Inflammatory macrophage treated with lipopolysaccharide for 1 hour (primary cell): ENCODE data around the gene PDGFD.

Experiments
- DNase-seq, 2 donors: peaks; one replicate each; pipeline ENCODE4 v3.0.0-alpha.2; 2020 to 2022

The PDGFD gene

GRCh38 chr11:103994518-103994917 lies 169.4 kb downstream of the PDGFD start:
- no peak for DNase-seq

DNA sequence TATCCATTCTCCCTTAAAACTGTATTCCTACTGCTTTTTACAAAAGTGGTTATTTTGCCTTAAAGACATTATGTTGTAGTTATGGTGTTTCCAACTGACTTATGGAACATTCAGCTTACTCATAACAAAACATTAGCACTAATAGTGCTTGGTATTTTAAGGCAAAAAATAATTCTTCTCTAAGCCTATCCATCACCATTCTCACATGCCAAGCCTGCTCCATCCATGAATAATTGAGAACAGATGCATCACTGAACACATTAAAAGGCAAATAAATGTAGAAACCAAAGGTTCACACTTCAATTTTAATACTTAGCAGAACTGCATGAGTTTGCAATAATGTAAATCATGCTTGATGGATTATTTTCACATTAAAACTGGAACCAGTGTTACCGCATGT lies 169.9 kb downstream of the PDGFD start:
- no peak for DNase-seq

- no peak for DNase-seq
Measured at GRCh38 chr11:103993507-103993906, 170.4 kb downstream of the PDGFD start.

- DNase-seq = no peak
Measured at GRCh38 chr11:103988595-103988969, 175.4 kb downstream of the PDGFD start.

GRCh38 chr11:103987629-103988594 lies 176.0 kb downstream of the PDGFD start:
- no peak for DNase-seq

DNA sequence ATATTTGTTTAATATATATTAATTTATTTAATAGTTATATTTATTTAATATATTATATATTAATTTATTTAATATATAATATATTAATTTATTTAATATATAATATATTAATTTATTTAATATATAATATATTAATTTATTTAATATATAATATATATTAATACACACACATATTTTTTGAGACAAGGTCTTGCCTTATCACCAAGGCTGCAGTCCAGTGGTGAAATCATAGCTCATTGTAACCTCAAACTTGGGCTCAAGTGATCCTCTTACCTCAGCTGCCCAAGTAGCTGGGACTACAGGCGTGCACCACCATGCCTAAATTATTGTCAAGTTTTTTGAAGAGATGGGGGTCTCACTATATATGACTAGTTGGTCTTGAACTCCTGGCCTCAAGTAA lies 178.9 kb downstream of the PDGFD start:
- DNase-seq = no peak

GRCh38 chr11:103980108-103980507 lies 183.8 kb downstream of the PDGFD start:
- DNase-seq = no peak

DNA sequence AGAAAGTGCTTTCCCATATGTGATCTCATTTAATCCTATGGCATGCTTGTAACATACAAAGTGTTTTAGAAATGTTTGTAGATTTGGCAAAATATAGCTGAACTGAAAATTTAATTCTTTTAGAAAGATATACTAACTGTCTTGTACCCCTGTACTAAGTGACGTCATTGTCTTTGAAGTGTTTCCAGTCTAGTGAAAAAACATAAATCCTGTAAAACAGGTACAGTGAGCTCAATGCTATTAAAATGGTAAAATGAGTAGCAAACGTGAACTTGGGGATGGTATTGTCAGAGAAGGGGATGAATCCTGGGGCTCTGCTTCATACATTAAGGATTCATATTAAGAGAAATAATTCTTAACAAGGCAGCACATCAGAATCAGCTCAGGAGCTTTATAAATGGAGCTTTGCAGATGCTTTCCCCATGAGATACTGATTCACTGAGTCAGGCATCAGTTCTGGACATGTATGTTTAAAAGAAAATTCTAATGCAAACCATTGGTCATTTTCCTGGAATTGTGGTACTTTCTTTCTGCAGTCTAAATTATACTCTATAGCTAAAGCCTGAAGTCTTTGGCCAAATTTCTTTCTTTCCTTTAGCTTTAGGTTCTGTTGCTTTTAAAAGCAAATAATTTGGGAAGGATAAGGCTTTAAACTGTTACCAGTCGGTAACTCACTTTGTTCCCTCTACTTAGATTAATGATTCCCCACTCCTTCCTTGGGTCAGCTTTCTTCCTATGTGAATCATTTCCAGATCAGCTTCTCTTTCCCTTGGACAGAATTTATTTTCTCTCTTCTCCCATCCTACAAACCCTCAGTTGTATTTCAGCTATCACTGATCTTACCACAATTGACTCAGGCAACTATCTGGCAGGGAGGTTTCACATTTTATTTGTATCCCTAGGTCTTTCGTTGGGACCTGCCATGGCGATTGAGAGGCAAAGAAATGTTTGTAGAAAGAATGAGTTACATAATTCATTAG lies 185.0 kb downstream of the PDGFD start:
- DNase-seq = no peak

DNA sequence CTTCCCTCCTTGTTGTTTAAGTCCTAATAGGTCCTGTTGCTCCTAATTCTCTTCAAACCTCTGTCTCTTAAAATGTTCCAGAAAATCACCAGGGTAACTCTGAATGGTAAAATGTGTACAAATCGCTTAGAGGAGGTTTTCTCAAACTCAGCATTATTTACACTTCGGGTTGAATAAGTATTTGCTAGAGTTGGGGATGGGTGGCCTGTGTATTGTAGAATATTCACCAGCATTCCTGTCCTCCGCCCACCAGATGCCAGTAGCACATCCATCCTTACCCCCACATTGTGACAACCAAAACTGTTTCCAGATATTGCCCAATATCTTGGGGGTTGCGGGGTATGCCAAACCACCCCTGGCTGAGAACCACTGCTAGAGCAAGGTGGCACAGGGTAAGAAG lies 191.9 kb downstream of the PDGFD start:
- DNase-seq = no peak

DNA sequence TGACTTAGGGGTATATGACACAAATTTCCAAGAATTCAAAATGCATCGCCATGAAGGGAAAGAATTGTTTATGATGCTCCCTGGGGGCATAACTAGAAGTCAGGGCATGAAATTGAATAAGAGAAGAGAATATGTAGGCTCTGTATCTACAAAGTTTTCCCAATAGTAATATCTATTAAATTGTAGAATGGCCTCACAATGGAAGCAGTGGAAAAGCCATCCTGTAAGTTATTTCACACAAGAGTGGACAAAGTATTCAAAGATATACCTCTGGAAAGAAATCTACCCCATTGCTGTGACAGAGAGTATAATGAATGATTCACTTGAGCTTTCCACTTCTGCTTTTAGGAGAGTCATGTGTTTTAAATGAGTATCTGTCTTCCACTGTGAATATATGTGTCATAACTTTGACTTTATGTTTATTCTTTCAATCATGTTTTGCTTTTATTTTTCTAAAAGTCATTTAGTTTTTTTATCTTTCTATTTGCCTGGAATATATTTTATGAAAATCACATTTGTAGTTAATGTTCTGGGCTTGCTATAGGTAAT lies 193.2 kb downstream of the PDGFD start:
- peak; percentile 13 to 32 for DNase-seq

- no peak for DNase-seq
Measured at GRCh38 chr11:103968685-103969084, 195.3 kb downstream of the PDGFD start.

GRCh38 chr11:103967985-103968384 lies 196.0 kb downstream of the PDGFD start:
- DNase-seq = no peak

- no peak for DNase-seq
Measured at GRCh38 chr11:103964390-103964789, 199.6 kb downstream of the PDGFD start.

- no peak for DNase-seq
Measured at GRCh38 chr11:103963648-103964047, 200.3 kb downstream of the PDGFD start.

- DNase-seq = no peak
Measured at GRCh38 chr11:103961010-103961409, 202.9 kb downstream of the PDGFD start.

DNA sequence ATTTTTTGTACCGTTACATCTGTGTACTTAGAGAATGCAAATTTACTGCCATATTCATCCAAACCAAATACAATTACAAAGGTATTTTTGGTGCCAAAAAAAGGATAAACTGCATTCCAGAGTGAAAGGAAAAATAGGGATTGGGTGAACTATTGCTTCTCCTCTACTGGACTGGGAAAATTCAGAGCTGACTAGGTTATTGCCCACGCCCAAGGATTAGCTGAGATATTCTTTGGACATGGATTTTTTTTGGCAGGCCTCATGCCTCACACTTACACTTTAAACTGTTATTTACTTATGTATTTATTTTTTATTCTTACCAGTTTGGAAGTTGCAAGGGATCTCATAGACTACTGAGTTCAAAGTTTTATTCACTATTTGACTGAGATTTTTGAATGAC lies 203.8 kb downstream of the PDGFD start:
- no peak for DNase-seq

GRCh38 chr11:103959279-103959942 lies 204.5 kb downstream of the PDGFD start:
- no peak for DNase-seq

DNA sequence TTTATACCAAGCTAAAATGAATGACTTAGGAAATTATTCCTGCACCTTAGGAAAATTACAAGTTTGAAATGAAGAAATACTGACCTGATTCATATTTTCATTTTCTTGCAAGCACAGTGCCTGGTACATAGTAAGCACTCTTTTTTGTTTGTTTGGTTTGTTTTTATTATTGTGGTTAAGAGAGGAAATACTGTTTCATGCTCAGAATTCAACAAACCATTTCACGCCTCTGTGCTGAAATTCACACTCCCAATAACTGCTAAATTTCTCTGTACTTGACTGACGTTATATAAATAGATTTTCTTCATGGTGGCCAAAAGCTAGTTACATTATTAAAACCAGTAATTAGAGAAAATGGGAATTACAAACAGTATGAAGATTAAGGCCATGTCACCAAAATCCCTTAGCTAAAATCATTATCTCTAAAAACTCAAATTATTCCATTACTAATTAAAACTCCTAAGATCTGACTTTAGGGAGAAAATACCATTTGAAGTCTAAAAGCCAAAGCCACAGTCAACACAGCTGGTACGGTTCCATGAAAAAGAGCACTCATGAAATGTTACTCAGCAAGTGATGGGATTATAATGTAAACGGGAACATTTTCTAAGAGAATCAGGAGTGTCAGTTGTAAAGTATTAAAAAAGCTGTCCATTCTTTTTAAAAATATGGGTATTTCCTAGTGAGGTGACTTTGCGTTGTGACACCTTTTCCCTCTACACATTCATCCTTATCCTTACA lies 205.3 kb downstream of the PDGFD start:
- DNase-seq = no peak

DNA sequence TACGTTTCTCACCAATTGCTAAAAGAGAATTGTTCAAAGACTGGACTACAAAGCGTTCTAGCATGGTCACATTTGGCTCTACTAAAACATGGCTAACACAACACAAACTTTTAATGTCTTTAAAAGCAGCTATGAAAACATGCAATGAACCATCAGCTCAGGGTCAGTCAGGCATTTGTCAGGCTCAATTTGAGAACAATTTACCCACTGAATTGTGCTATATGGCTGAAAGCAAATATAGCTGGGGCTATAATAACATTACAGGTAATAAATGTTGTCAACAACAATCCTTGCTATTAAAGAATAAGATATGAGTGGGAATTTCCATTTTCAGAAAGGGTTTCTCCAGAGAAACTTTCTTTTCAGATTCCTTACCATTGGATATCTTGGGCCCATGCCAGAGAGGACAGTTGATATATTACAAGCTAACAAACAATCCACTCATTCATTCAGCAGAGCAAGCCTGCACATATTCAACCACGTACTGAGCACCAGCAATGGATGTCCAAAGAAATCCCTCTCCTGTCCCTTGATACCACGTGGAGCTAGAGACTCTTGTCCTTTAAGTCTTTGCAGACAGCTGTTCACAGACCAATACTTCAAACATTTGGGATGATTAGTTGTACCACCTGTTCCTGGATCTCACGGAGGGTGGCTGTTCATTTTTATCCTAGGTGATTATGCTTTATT lies 210.0 kb downstream of the PDGFD start:
- DNase-seq = no peak

- no peak for DNase-seq
Measured at GRCh38 chr11:103949781-103950180, 214.2 kb downstream of the PDGFD start.

- no peak for DNase-seq
Measured at GRCh38 chr11:103948187-103948763, 215.7 kb downstream of the PDGFD start.
